Measurements from ENCODE around the gene MPST.
"Not testable (repeated sequence)": the region's sequence is repeated elsewhere in the genome, so short reads cannot be mapped to it uniquely, and the experiment has no call there.

The MPST gene

GRCh38 chr22:37019309-37020191 lies at the start of gene MPST, which contains the start of gene TST:
MPST (plus strand) TSS chr22:37019742; CDS start chr22:37019837, 95 bp downstream.
TST (minus strand) TSS chr22:37019447; CDS start chr22:37018732, 715 bp downstream.
- FAIRE-seq, result no peak

- no peak for FAIRE-seq
These were observed 48.0 kb upstream of the MPST start for GRCh38 chr22:36971341-36972125.

GRCh38 chr22:36976606-36977005 lies 42.9 kb upstream of the MPST start:
- FAIRE-seq, result no peak

GRCh38 chr22:36977401-36977861 lies 42.1 kb upstream of the MPST start:
- FAIRE-seq, result no peak

GRCh38 chr22:36977947-36978660 lies 41.4 kb upstream of the MPST start:
- peak; percentile 91 for FAIRE-seq

- no peak for FAIRE-seq
These were observed 40.3 kb upstream of the MPST start for GRCh38 chr22:36979016-36979910.

- no peak for FAIRE-seq
These were observed 38.2 kb upstream of the MPST start for GRCh38 chr22:36981247-36981775.

- FAIRE-seq, result no peak
These were observed 37.4 kb upstream of the MPST start for GRCh38 chr22:36982136-36982535.

- no peak for FAIRE-seq
These were observed 34.2 kb upstream of the MPST start for GRCh38 chr22:36985211-36985889.

- no peak for FAIRE-seq
These were observed 33.2 kb upstream of the MPST start for GRCh38 chr22:36986242-36986821.

GRCh38 chr22:36988075-36988832 lies 31.3 kb upstream of the MPST start:
- FAIRE-seq, result no peak

GRCh38 chr22:36989012-36989411 lies 30.5 kb upstream of the MPST start:
- not testable (repeated sequence) for FAIRE-seq

GRCh38 chr22:36990457-36990856 lies 29.1 kb upstream of the MPST start:
- FAIRE-seq, result no peak

- no peak for FAIRE-seq
These were observed 28.3 kb upstream of the MPST start for GRCh38 chr22:36991206-36991605.

- FAIRE-seq, result no peak
These were observed 21.8 kb upstream of the MPST start for GRCh38 chr22:36997746-36998145.

GRCh38 chr22:36998620-36999351 lies 20.8 kb upstream of the MPST start:
- FAIRE-seq, result no peak

GRCh38 chr22:36999463-36999862 lies 20.1 kb upstream of the MPST start:
- FAIRE-seq, result no peak

- FAIRE-seq, result no peak
These were observed 18.6 kb upstream of the MPST start for GRCh38 chr22:37000676-37001534.
